ENCODE measurements around the gene PRDM15.

The PRDM15 gene

GRCh38 chr21:41843584-41843983 is 35.6 kb downstream of the PRDM15 start:
- no peak for DNase-seq (ENCODE audit: low read depth, low spot score)

GRCh38 chr21:41840880-41841279 is 38.3 kb downstream of the PRDM15 start:
- no peak for DNase-seq (ENCODE audit: low read depth, low spot score)

GRCh38 chr21:41839387-41840000 is 39.6 kb downstream of the PRDM15 start:
- DNase-seq (ENCODE audit: low read depth, low spot score): no peak

GRCh38 chr21:41837756-41838297 is 41.3 kb downstream of the PRDM15 start:
- DNase-seq (ENCODE audit: low read depth, low spot score): no peak

- DNase-seq (ENCODE audit: low read depth, low spot score): no peak
Observed at GRCh38 chr21:41836166-41837015, 42.8 kb downstream of the PRDM15 start.

- DNase-seq (ENCODE audit: low read depth, low spot score): no peak
Observed at GRCh38 chr21:41835711-41836154, 43.4 kb downstream of the PRDM15 start.

- no peak for DNase-seq (ENCODE audit: low read depth, low spot score)
Observed at GRCh38 chr21:41834926-41835663, 44.0 kb downstream of the PRDM15 start.

- no peak for DNase-seq (ENCODE audit: low read depth, low spot score)
Observed at GRCh38 chr21:41834252-41834925, 44.8 kb downstream of the PRDM15 start.

GRCh38 chr21:41833497-41834115 is 45.5 kb downstream of the PRDM15 start:
- no peak for DNase-seq (ENCODE audit: low read depth, low spot score)

- DNase-seq (ENCODE audit: low read depth, low spot score): no peak
Observed at GRCh38 chr21:41832596-41833496, 46.3 kb downstream of the PRDM15 start.

GRCh38 chr21:41831866-41832595 is 47.1 kb downstream of the PRDM15 start:
- no peak for DNase-seq (ENCODE audit: low read depth, low spot score)

GRCh38 chr21:41831453-41831831 is 47.7 kb downstream of the PRDM15 start:
- DNase-seq (ENCODE audit: low read depth, low spot score): no peak

GRCh38 chr21:41830764-41831452 is 48.2 kb downstream of the PRDM15 start:
- no peak for DNase-seq (ENCODE audit: low read depth, low spot score)

- no peak for DNase-seq (ENCODE audit: low read depth, low spot score)
Observed at GRCh38 chr21:41830145-41830707, 48.9 kb downstream of the PRDM15 start.

- DNase-seq (ENCODE audit: low read depth, low spot score): no peak
Observed at GRCh38 chr21:41828884-41829360, 50.2 kb downstream of the PRDM15 start.

- DNase-seq (ENCODE audit: low read depth, low spot score): no peak
Observed at GRCh38 chr21:41827951-41828883, 50.9 kb downstream of the PRDM15 start.

GRCh38 chr21:41825881-41826280 is 53.3 kb downstream of the PRDM15 start:
- no peak for DNase-seq (ENCODE audit: low read depth, low spot score)

Measured in iPS DF 19.7 (cell line).